WTC11 (cell line): ENCODE results near the gene SALL1. TPM values are rescaled to one million over a fixed set of nuclear protein-coding genes. Genes with fewer than 3 reads are reported as not detected.
A peak's percentile ranks its signal among the peaks of the same experiment; 100 is the strongest.

Source experiments
- ATAC-seq: fragments of 200-7000 bp; cut with Tn5 transposase; 2 replicates; pipeline ENCODE4 v1.10.0; 2021; ENCODE audit warnings: mild to moderate bottlenecking, moderate library complexity
- CTCF ChIA-PET: fragments of 300-600 bp; sonication (Branson Sonifier 250); formaldehyde crosslinking; loops from one replicate; lab custom pipeline; 2021; ENCODE audit warnings: antibody characterized with exemption; lab: Charles Lee
- POLR2A ChIA-PET: fragments of 350-600 bp; sonication (Branson Sonifier 250); formaldehyde crosslinking; loops from one replicate; lab custom pipeline; 2021; ENCODE audit warnings: antibody characterized with exemption; lab: Charles Lee
- DNase-seq: peaks from one replicate; pipeline ENCODE4 v3.0.0; 2021; ENCODE audit warnings: low spot score
- H3K27ac Mint-ChIP-seq: 2 replicates; pipeline ENCODE4 v1.8.0; 2021; ENCODE audit warnings: mixed read lengths
- H3K27me3 Mint-ChIP-seq: 2 replicates; pipeline ENCODE4 v1.8.0; 2021; ENCODE audit warnings: low read depth, mild to moderate bottlenecking, moderate library complexity, mixed read lengths
- H3K36me3 Mint-ChIP-seq: 2 replicates; pipeline ENCODE4 v1.8.0; 2021; ENCODE audit warnings: mixed read lengths
- H3K4me1 Mint-ChIP-seq: 2 replicates; pipeline ENCODE4 v1.8.0; 2022; ENCODE audit warnings: mixed read lengths
- H3K4me3 Mint-ChIP-seq: 2 replicates; pipeline ENCODE4 v1.8.0; 2021; ENCODE audit warnings: mild to moderate bottlenecking, moderate library complexity, mixed read lengths
- H3K9me3 Mint-ChIP-seq: 2 replicates; pipeline ENCODE4 v1.8.0; 2021; ENCODE audit warnings: mixed read lengths
- ATF1 ChIP-seq: sonication (generic); formaldehyde crosslinking; IDR thresholded peaks from 2 replicates; pipeline ENCODE4 v1.8.1; 2023; ENCODE audit warnings: mild to moderate bottlenecking, moderate library complexity, missing genetic modification reagents
- CREB1 ChIP-seq: sonication (generic); formaldehyde crosslinking; IDR thresholded peaks from 2 replicates; pipeline ENCODE4 v1.8.0; 2023; ENCODE audit warnings: mild to moderate bottlenecking, missing genetic modification reagents
- EMX1 ChIP-seq: fragments of 250-450 bp; sonication (Bioruptor Pico); IDR thresholded peaks from 2 replicates; pipeline ENCODE4 v1.8.0; 2021; ENCODE audit warnings: mild to moderate bottlenecking
- FOXP1 ChIP-seq: sonication (generic); formaldehyde crosslinking; IDR thresholded peaks from 2 replicates; pipeline ENCODE4 v1.8.0; 2022; ENCODE audit warnings: missing genetic modification reagents, mild to moderate bottlenecking, moderate library complexity, borderline replicate concordance
- NFATC4 ChIP-seq: fragments of 250-450 bp; sonication (Bioruptor Pico); IDR thresholded peaks from 2 replicates; pipeline ENCODE4 v1.9.0; 2021; ENCODE audit warnings: mild to moderate bottlenecking
- NR1H2 ChIP-seq: sonication (generic); formaldehyde crosslinking; IDR thresholded peaks from 2 replicates; pipeline ENCODE4 v1.9.0; 2021; ENCODE audit warnings: mild to moderate bottlenecking, moderate library complexity, missing genetic modification reagents
- RORB ChIP-seq: fragments of 250-450 bp; sonication (Bioruptor Pico); IDR thresholded peaks from 2 replicates; pipeline ENCODE4 v1.9.0; 2021; ENCODE audit warnings: mild to moderate bottlenecking
- SMAD4 ChIP-seq: sonication (generic); formaldehyde crosslinking; IDR thresholded peaks from 2 replicates; pipeline ENCODE4 v1.8.0; 2022; ENCODE audit warnings: mild to moderate bottlenecking, missing genetic modification reagents
- ZNF121 ChIP-seq: sonication (generic); formaldehyde crosslinking; IDR thresholded peaks from 2 replicates; pipeline ENCODE4 v1.8.0; 2023; ENCODE audit warnings: missing genetic modification reagents
- ZNF263 ChIP-seq: sonication (generic); formaldehyde crosslinking; IDR thresholded peaks from 2 replicates; pipeline ENCODE4 v1.8.1; 2022; ENCODE audit warnings: low read depth, mild to moderate bottlenecking, moderate library complexity, missing genetic modification reagents
- ZNF396 ChIP-seq: fragments of 250-450 bp; sonication (Bioruptor Pico); IDR thresholded peaks from 2 replicates; pipeline ENCODE4 v1.8.0; 2021; ENCODE audit warnings: mild to moderate bottlenecking, moderate library complexity, borderline replicate concordance
- ZNF416 ChIP-seq: fragments of 250-450 bp; sonication (Bioruptor Pico); IDR thresholded peaks from 2 replicates; pipeline ENCODE4 v1.9.0; 2021; ENCODE audit warnings: mild to moderate bottlenecking, inconsistent platforms
- total RNA-seq: library from RNA; stranded (reverse); gene quantifications from 3 replicates; pipeline ENCODE4 v1.2.3, GENCODE V29; 2021
- TF ChIP-seq, protein P1 (sequence below): fragments of 250-450 bp; sonication (Bioruptor Pico); IDR thresholded peaks from 2 replicates; pipeline ENCODE4 v2.1.2; 2022; ENCODE audit warnings: mild to moderate bottlenecking, moderate library complexity
- TF ChIP-seq, protein P2 (sequence below): sonication (generic); formaldehyde crosslinking; IDR thresholded peaks from 2 replicates; pipeline ENCODE4 v1.8.0; 2022; ENCODE audit warnings: missing genetic modification reagents
- TF ChIP-seq, protein P3 (sequence below): sonication (generic); formaldehyde crosslinking; IDR thresholded peaks from 2 replicates; pipeline ENCODE4 v1.8.1; 2023; ENCODE audit warnings: mild to moderate bottlenecking, missing genetic modification reagents, borderline replicate concordance
- TF ChIP-seq, protein P4 (sequence below): sonication (generic); formaldehyde crosslinking; IDR thresholded peaks from 2 replicates; pipeline ENCODE4 v1.8.0; 2022; ENCODE audit warnings: mild to moderate bottlenecking, missing genetic modification reagents
- TF ChIP-seq, protein P5 (sequence below): fragments of 250-450 bp; sonication (Bioruptor Pico); IDR thresholded peaks from 2 replicates; pipeline ENCODE4 v1.9.0; 2021; ENCODE audit warnings: moderate library complexity, mild to moderate bottlenecking, inconsistent platforms, borderline replicate concordance

SALL1 gene
- total RNA-seq, 1 experiment from 2014 or later = 63.9 TPM

DNA sequence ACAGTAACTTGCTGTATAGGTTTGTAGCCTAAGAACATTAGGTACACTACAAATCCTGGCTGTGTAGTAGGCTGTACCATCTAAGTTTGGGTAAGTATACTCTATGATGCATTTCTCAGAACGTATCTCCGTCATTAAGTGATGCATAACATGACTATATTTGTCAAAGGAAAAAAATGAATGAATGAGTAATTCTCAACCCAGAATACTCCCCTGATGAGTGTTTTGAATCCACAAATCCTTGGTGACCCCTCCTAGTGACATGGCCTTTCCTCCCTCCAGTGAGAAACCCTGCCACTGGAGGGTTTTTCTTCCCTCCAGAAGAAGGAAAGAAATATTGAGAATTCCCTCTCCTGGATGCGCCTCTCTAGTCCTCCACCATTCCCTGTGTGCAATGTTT is 24.0 kb upstream of the SALL1 start:
- peaks cover 17% of the 10 kb centered on the region for H3K4me1 Mint-ChIP-seq
- DNase-seq = no peak
- H3K27me3 Mint-ChIP-seq = peaks cover 2% of the 10 kb centered on the region; the same call in 1 of the 2 replicates
- ATAC-seq = no peak
- TF ChIP-seq CREB1 (CRISPR knock-in tag) (no peak), ZNF416 (CRISPR knock-in tag) (no peak), ATF1 (no peak), EMX1 (CRISPR knock-in tag) (no peak), ZNF396 (no peak), FOXP1 (CRISPR knock-in tag) (no peak), NR1H2 (CRISPR knock-in tag) (no peak), RORB (CRISPR knock-in tag) (no peak), SMAD4 (CRISPR knock-in tag) (no peak), NFATC4 (CRISPR knock-in tag) (no peak), ZNF121 (CRISPR knock-in tag) (no peak)
- TF ChIP-seq, protein P1, sequence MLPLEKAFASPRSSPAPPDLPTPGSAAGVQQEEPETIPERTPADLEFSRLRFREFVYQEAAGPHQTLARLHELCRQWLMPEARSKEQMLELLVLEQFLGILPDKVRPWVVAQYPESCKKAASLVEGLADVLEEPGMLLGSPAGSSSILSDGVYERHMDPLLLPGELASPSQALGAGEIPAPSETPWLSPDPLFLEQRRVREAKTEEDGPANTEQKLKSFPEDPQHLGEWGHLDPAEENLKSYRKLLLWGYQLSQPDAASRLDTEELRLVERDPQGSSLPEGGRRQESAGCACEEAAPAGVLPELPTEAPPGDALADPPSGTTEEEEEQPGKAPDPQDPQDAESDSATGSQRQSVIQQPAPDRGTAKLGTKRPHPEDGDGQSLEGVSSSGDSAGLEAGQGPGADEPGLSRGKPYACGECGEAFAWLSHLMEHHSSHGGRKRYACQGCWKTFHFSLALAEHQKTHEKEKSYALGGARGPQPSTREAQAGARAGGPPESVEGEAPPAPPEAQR = no peak
- TF ChIP-seq, protein P2, sequence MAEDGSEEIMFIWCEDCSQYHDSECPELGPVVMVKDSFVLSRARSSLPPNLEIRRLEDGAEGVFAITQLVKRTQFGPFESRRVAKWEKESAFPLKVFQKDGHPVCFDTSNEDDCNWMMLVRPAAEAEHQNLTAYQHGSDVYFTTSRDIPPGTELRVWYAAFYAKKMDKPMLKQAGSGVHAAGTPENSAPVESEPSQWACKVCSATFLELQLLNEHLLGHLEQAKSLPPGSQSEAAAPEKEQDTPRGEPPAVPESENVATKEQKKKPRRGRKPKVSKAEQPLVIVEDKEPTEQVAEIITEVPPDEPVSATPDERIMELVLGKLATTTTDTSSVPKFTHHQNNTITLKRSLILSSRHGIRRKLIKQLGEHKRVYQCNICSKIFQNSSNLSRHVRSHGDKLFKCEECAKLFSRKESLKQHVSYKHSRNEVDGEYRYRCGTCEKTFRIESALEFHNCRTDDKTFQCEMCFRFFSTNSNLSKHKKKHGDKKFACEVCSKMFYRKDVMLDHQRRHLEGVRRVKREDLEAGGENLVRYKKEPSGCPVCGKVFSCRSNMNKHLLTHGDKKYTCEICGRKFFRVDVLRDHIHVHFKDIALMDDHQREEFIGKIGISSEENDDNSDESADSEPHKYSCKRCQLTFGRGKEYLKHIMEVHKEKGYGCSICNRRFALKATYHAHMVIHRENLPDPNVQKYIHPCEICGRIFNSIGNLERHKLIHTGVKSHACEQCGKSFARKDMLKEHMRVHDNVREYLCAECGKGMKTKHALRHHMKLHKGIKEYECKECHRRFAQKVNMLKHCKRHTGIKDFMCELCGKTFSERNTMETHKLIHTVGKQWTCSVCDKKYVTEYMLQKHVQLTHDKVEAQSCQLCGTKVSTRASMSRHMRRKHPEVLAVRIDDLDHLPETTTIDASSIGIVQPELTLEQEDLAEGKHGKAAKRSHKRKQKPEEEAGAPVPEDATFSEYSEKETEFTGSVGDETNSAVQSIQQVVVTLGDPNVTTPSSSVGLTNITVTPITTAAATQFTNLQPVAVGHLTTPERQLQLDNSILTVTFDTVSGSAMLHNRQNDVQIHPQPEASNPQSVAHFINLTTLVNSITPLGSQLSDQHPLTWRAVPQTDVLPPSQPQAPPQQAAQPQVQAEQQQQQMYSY = no peak
- TF ChIP-seq, protein P3, sequence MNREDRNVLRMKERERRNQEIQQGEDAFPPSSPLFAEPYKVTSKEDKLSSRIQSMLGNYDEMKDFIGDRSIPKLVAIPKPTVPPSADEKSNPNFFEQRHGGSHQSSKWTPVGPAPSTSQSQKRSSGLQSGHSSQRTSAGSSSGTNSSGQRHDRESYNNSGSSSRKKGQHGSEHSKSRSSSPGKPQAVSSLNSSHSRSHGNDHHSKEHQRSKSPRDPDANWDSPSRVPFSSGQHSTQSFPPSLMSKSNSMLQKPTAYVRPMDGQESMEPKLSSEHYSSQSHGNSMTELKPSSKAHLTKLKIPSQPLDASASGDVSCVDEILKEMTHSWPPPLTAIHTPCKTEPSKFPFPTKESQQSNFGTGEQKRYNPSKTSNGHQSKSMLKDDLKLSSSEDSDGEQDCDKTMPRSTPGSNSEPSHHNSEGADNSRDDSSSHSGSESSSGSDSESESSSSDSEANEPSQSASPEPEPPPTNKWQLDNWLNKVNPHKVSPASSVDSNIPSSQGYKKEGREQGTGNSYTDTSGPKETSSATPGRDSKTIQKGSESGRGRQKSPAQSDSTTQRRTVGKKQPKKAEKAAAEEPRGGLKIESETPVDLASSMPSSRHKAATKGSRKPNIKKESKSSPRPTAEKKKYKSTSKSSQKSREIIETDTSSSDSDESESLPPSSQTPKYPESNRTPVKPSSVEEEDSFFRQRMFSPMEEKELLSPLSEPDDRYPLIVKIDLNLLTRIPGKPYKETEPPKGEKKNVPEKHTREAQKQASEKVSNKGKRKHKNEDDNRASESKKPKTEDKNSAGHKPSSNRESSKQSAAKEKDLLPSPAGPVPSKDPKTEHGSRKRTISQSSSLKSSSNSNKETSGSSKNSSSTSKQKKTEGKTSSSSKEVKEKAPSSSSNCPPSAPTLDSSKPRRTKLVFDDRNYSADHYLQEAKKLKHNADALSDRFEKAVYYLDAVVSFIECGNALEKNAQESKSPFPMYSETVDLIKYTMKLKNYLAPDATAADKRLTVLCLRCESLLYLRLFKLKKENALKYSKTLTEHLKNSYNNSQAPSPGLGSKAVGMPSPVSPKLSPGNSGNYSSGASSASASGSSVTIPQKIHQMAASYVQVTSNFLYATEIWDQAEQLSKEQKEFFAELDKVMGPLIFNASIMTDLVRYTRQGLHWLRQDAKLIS (CRISPR knock-in tag) = no peak
- TF ChIP-seq, protein P4, sequence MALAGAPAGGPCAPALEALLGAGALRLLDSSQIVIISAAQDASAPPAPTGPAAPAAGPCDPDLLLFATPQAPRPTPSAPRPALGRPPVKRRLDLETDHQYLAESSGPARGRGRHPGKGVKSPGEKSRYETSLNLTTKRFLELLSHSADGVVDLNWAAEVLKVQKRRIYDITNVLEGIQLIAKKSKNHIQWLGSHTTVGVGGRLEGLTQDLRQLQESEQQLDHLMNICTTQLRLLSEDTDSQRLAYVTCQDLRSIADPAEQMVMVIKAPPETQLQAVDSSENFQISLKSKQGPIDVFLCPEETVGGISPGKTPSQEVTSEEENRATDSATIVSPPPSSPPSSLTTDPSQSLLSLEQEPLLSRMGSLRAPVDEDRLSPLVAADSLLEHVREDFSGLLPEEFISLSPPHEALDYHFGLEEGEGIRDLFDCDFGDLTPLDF = no peak
- peaks cover 17% of the 10 kb centered on the region for H3K9me3 Mint-ChIP-seq
- peaks cover 17% of the 10 kb centered on the region for H3K36me3 Mint-ChIP-seq
- POLR2A ChIA-PET = no interaction called here
- H3K4me3 Mint-ChIP-seq = no peak overlapping the region
- H3K27ac Mint-ChIP-seq = no peak overlapping the region
- CTCF ChIA-PET = no interaction called here

DNA sequence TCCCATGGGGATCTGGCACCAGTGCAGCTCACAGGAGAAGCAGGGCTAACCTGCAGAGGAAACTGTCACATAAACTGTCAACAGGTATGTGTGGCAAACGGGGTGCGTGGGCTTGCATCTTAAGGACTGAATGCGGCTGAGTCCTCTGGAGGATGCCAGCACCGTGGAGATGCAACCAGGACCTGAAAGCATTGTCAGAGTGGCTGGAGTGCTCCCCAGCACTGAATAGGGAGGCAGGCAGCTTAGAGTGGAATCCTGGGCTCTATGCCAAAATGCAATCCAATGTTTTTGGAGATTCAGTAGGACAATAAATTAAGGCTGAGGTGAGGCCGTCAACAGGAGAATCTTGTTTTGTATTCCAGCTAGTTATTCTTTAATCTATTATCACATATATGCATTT is 21.3 kb upstream of the SALL1 start:
- ATAC-seq (no peak), DNase-seq (no peak)
- CTCF ChIA-PET = no interaction called here
- peaks cover 4% of the 10 kb centered on the region; the same call in 1 of the 2 replicates for H3K27me3 Mint-ChIP-seq
- no peak overlapping the region for H3K27ac Mint-ChIP-seq
- H3K4me3 Mint-ChIP-seq = no peak overlapping the region
- H3K4me1 Mint-ChIP-seq = peaks cover 1% of the 10 kb centered on the region; the same call in 1 of the 2 replicates
- peaks cover 26% of the 10 kb centered on the region for H3K9me3 Mint-ChIP-seq
- H3K36me3 Mint-ChIP-seq = peaks cover 18% of the 10 kb centered on the region
- TF ChIP-seq, protein P5, sequence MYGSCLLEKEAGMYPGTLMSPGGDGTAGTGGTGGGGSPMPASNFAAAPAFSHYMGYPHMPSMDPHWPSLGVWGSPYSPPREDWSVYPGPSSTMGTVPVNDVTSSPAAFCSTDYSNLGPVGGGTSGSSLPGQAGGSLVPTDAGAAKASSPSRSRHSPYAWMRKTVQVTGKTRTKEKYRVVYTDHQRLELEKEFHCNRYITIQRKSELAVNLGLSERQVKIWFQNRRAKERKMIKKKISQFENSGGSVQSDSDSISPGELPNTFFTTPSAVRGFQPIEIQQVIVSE = no peak
- TF ChIP-seq ZNF263 (CRISPR knock-in tag) = peak; percentile 48; the same call in 1 of the 2 replicates
- TF ChIP-seq, all 79 proteins: peak for 1
- POLR2A ChIA-PET = no interaction called here
